ENCODE results near the gene ACBD6. TPM values are rescaled to one million over a fixed set of nuclear protein-coding genes. Genes with fewer than 3 reads are reported as not detected.
"Not testable (repeated sequence)": the region's sequence is repeated elsewhere in the genome, so short reads cannot be mapped to it uniquely, and the experiment has no call there.

Gene ACBD6
- total RNA-seq, 1 experiment from 2014 or later = 74.0 TPM

DNA sequence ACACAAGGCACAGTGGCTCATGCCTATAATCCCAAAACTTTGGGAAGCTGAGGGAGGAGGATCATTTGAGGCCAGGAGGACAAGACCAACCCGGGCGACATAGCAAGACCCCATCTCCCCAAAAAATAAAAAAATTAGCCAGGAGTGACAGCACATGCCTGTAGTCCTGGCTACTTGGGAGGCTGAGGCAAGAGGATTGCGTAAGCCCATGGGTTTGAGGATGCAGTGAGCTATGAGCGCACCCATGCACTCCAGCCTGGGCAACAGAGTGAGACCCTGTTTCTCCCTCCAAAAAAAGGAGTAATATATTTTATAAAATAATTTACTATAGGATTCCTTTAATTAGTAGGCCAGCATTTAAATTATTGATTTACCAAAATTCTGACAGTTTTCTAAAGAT, 89.8 kb downstream of the ACBD6 start:
- H4K20me1 ChIP-seq (ENCODE audit: insufficient read depth, low read depth, low read length) = no peaks in the 10 kb centered on the region
- no peak overlapping the region for H3K4me3 ChIP-seq (ENCODE audit: low read length)
- H3K9ac ChIP-seq (ENCODE audit: low read length) = no peak overlapping the region
- no peaks in the 10 kb centered on the region for H3K4me1 ChIP-seq (ENCODE audit: low read length)
- no peak overlapping the region for H2AFZ ChIP-seq (ENCODE audit: low read length)
- H3K9me2 ChIP-seq (replicated peaks; ENCODE audit: insufficient read depth, low read length) = no peaks in the 10 kb centered on the region
- no peaks in the 10 kb centered on the region for H3K9me3 ChIP-seq (ENCODE audit: low read length)
- peaks cover 78% of the 10 kb centered on the region for H3K79me2 ChIP-seq (ENCODE audit: low read length)
- no peaks in the 10 kb centered on the region for H3K27me3 ChIP-seq (ENCODE audit: low read length)
- H3K27ac ChIP-seq (ENCODE audit: low read length) = no peak overlapping the region
- DNase-seq = no peak
- H3K4me2 ChIP-seq (ENCODE audit: low read depth, low read length, poor library complexity, severe bottlenecking) = no peak overlapping the region
- H3K36me3 ChIP-seq (ENCODE audit: insufficient read depth, low read length) = peaks cover 20% of the 10 kb centered on the region

DNA sequence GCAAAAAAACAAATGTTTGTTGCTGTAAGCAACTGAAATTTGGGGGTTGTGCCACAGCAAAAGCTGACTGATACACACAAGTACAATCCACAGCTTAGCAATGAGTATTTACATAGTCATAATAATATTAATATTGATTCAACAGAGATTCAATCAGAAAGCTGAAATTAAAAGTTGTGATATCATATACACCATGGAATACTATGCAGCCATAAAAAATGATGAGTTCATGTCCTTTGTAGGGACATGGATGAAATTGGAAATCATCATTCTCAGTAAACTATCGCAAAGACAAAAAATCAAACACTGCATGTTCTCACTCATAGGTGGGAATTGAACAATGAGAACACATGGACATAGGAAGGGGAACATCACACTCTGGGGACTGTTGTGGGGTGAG, 94.2 kb downstream of the ACBD6 start:
- not testable (repeated sequence) for H3K27ac ChIP-seq (ENCODE audit: low read length); H3K27me3 ChIP-seq (ENCODE audit: low read length); H3K9me3 ChIP-seq (ENCODE audit: low read length); H3K9ac ChIP-seq (ENCODE audit: low read length); H4K20me1 ChIP-seq (ENCODE audit: insufficient read depth, low read depth, low read length); H3K4me1 ChIP-seq (ENCODE audit: low read length); H2AFZ ChIP-seq (ENCODE audit: low read length); H3K4me3 ChIP-seq (ENCODE audit: low read length); DNase-seq; H3K9me2 ChIP-seq (replicated peaks; ENCODE audit: insufficient read depth, low read length); H3K4me2 ChIP-seq (ENCODE audit: low read depth, low read length, poor library complexity, severe bottlenecking)
- H3K36me3 ChIP-seq (ENCODE audit: insufficient read depth, low read length) = peaks cover 20% of the 10 kb centered on the region
- H3K79me2 ChIP-seq (ENCODE audit: low read length) = peaks cover 71% of the 10 kb centered on the region

DNA sequence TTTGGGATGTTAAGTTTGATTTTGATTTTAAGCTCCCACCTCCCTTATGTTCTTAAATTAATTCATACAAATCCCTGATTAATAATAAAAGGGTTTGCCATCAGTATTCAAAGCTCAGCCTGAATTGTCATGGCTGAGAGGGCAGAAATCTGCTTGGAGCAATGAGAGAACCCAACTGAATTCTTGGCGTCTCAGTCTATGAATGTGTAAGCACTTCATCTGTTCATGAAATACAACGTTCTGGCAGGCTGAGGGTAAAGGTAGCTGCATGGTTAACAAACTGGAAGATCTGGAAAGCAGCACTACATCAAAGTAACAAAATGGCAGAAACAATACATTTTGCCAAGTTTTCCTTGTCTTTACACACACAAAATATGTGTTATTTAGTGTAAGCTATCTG, 95.3 kb downstream of the ACBD6 start:
- H2AFZ ChIP-seq (ENCODE audit: low read length) = no peak overlapping the region
- H4K20me1 ChIP-seq (ENCODE audit: insufficient read depth, low read depth, low read length) = no peaks in the 10 kb centered on the region
- no peak overlapping the region for H3K4me2 ChIP-seq (ENCODE audit: low read depth, low read length, poor library complexity, severe bottlenecking)
- no peak overlapping the region for H3K9ac ChIP-seq (ENCODE audit: low read length)
- no peak overlapping the region for H3K27ac ChIP-seq (ENCODE audit: low read length)
- H3K4me3 ChIP-seq (ENCODE audit: low read length) = no peak overlapping the region
- peaks cover 16% of the 10 kb centered on the region for H3K36me3 ChIP-seq (ENCODE audit: insufficient read depth, low read length)
- H3K79me2 ChIP-seq (ENCODE audit: low read length) = peaks cover 70% of the 10 kb centered on the region
- H3K9me2 ChIP-seq (replicated peaks; ENCODE audit: insufficient read depth, low read length) = no peaks in the 10 kb centered on the region
- H3K9me3 ChIP-seq (ENCODE audit: low read length) = no peaks in the 10 kb centered on the region
- no peak for DNase-seq
- no peaks in the 10 kb centered on the region for H3K27me3 ChIP-seq (ENCODE audit: low read length)
- peaks cover 14% of the 10 kb centered on the region for H3K4me1 ChIP-seq (ENCODE audit: low read length)

DNA sequence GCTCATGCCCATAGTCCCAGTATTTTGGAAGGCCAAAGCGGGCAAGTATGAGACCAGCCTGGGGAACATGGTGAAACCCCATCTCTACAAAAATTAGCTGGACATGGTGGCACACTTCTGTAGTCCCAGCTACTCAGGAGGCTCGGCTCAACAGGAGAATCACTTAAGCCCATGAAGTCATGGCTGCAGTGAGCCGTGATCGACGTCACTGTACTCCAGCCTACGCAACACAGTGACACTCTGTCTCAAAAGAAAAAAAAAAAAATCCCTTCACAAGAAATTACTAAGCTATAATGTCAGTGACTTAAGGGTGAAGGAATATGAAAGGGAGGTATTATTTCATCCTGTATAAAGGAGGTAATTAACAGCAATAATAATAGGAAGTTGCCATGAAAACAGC, 99.8 kb downstream of the ACBD6 start:
- Histone ChIP-seq H3K27me3 (ENCODE audit: low read length) (no peaks in the 10 kb centered on the region), H3K27ac (ENCODE audit: low read length) (no peak overlapping the region)

DNA sequence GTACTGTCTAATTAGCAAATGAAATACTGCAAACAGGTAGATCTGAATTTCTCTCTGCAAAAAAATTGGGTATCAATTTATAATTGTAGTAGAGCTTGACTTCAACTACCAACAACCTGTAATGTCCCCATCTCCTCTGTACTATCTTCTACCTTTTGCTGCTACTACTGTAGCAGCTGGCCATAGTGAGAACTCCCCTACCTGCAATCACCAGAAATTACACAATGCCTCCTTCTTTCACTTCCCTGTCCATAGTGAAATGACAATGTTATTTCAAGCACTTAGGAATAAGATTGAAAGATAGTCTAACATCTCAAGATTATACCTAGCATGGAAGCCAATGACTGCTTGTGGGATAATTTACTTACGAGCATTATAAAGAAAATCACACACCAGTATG, 100.4 kb downstream of the ACBD6 start:
- no peak overlapping the region for H3K4me3 ChIP-seq (ENCODE audit: low read length)
- no peaks in the 10 kb centered on the region for H3K9me3 ChIP-seq (ENCODE audit: low read length)
- DNase-seq = peak; percentile 55
- H3K27me3 ChIP-seq (ENCODE audit: low read length) = no peaks in the 10 kb centered on the region
- no peak overlapping the region for H3K27ac ChIP-seq (ENCODE audit: low read length)
- H3K4me1 ChIP-seq (ENCODE audit: low read length) = peaks cover 17% of the 10 kb centered on the region
- no peak overlapping the region for H3K4me2 ChIP-seq (ENCODE audit: low read depth, low read length, poor library complexity, severe bottlenecking)
- no peak overlapping the region for H3K9ac ChIP-seq (ENCODE audit: low read length)
- H2AFZ ChIP-seq (ENCODE audit: low read length) = no peak overlapping the region
- 0 out of 2 replicates have a peak, but pooled peaks cover 3% of the 10 kb centered on the region for H3K36me3 ChIP-seq (ENCODE audit: insufficient read depth, low read length)
- peaks cover 72% of the 10 kb centered on the region for H3K79me2 ChIP-seq (ENCODE audit: low read length)
- H4K20me1 ChIP-seq (ENCODE audit: insufficient read depth, low read depth, low read length) = no peaks in the 10 kb centered on the region
- no peaks in the 10 kb centered on the region for H3K9me2 ChIP-seq (replicated peaks; ENCODE audit: insufficient read depth, low read length)

More for the DNA sequence above, 99.8 kb downstream of the ACBD6 start:
- H3K4me3 ChIP-seq (ENCODE audit: low read length) = no peak overlapping the region
- no peaks in the 10 kb centered on the region for H3K9me3 ChIP-seq (ENCODE audit: low read length)
- H3K79me2 ChIP-seq (ENCODE audit: low read length) = peaks cover 73% of the 10 kb centered on the region
- H3K4me2 ChIP-seq (ENCODE audit: low read depth, low read length, poor library complexity, severe bottlenecking) = no peak overlapping the region
- peaks cover 17% of the 10 kb centered on the region for H3K4me1 ChIP-seq (ENCODE audit: low read length)
- no peaks in the 10 kb centered on the region for H3K9me2 ChIP-seq (replicated peaks; ENCODE audit: insufficient read depth, low read length)
- H4K20me1 ChIP-seq (ENCODE audit: insufficient read depth, low read depth, low read length) = no peaks in the 10 kb centered on the region
- no peak overlapping the region for H3K9ac ChIP-seq (ENCODE audit: low read length)
- DNase-seq = no peak
- H3K36me3 ChIP-seq (ENCODE audit: insufficient read depth, low read length) = no peaks in the 10 kb centered on the region
- H2AFZ ChIP-seq (ENCODE audit: low read length) = no peak overlapping the region

DNA sequence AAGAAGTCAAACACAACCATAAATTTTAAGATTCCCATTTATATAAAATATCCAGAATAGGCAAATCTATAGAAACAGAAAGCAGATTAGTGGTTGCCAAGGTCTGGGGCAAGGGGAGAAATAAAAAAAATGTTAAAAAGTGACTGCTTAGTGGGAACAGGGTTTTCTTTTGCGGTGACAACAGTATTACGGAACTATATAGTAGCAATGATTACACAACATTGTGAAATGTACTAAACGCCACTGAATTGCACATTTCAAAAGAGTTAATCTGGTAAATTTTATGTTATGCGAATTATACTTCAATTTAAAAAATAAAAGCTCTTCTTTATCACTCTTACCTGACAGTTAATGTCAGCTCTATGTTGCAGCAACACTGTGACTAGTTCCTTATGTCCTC, 105.2 kb downstream of the ACBD6 start:
- Histone ChIP-seq H3K9ac (ENCODE audit: low read length) (no peak overlapping the region), H3K9me3 (ENCODE audit: low read length) (no peaks in the 10 kb centered on the region), H4K20me1 (ENCODE audit: insufficient read depth, low read depth, low read length) (no peaks in the 10 kb centered on the region), H3K27me3 (ENCODE audit: low read length) (no peaks in the 10 kb centered on the region), H3K36me3 (ENCODE audit: insufficient read depth, low read length) (peaks cover 21% of the 10 kb centered on the region; the same call in 1 of the 2 replicates), H3K4me3 (ENCODE audit: low read length) (no peak overlapping the region), H3K9me2 (replicated peaks; ENCODE audit: insufficient read depth, low read length) (no peaks in the 10 kb centered on the region), H3K4me2 (ENCODE audit: low read depth, low read length, poor library complexity, severe bottlenecking) (no peak overlapping the region), H3K4me1 (ENCODE audit: low read length) (peaks cover 4% of the 10 kb centered on the region), H2AFZ (ENCODE audit: low read length) (no peak overlapping the region), H3K27ac (ENCODE audit: low read length) (no peak overlapping the region), H3K79me2 (ENCODE audit: low read length) (peaks cover 79% of the 10 kb centered on the region)
- DNase-seq = no peak

DNA sequence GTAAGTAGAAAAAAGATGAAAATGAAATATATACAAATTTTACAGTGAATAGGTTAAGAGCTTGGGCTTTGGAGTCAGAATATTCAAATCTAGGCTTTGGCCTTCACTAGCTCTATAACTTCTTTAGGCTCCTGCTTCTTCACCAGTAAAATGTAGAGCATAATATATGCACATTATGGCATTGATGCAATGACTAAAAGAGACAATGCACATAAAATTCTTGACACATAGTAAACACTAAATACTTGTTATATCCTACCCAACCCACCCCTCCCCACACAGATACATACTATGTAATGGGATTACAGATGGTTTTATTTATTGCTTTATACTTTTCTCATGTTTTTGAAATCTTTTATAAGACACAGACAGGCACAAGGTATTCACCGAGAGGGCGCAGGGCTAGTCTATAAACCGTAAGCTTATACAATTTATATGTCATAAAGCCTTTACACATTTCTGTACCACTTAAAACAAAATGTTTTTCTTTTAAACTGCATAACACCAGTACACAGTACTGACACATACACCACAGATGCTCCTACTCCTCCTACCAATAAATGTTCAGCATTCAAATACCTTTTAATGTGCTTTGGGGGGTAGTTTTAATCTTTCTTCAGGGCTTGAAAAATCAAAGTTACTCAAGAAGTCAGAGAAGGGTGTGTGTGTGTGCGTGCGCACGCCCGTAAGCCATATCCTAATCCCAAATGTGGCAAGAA, 109.8 kb downstream of the ACBD6 start:
- Histone ChIP-seq H3K4me2 (ENCODE audit: low read depth, low read length, poor library complexity, severe bottlenecking) (no peak overlapping the region), H4K20me1 (ENCODE audit: insufficient read depth, low read depth, low read length) (no peaks in the 10 kb centered on the region), H2AFZ (ENCODE audit: low read length) (no peak overlapping the region), H3K9ac (ENCODE audit: low read length) (no peak overlapping the region), H3K9me3 (ENCODE audit: low read length) (peaks cover 5% of the 10 kb centered on the region; the same call in 1 of the 2 replicates), H3K27ac (ENCODE audit: low read length) (no peak overlapping the region), H3K27me3 (ENCODE audit: low read length) (no peaks in the 10 kb centered on the region), H3K36me3 (ENCODE audit: insufficient read depth, low read length) (peaks cover 30% of the 10 kb centered on the region), H3K9me2 (replicated peaks; ENCODE audit: insufficient read depth, low read length) (no peaks in the 10 kb centered on the region), H3K79me2 (ENCODE audit: low read length) (peaks cover 60% of the 10 kb centered on the region), H3K4me1 (ENCODE audit: low read length) (no peaks in the 10 kb centered on the region), H3K4me3 (ENCODE audit: low read length) (no peak overlapping the region)
- DNase-seq = no peak

DNA sequence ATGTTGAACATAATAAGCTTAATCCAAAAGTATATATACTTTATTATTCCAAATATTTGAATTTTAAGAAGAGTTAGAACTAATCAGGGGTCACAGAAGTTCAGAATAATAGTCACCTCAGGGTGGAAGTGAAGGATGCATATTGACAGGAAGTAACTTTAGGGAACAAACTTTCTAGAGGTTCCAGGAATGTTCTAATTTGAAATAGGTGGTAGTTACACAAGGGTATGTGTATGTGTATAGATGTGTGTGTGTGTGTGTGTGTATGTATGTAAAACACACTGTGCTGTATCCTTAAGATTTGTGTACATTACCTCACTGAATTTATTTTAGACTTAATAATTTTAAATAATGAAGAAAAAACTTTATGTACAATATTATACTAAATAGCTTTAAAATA, 110.4 kb downstream of the ACBD6 start:
- no peaks in the 10 kb centered on the region for H3K9me2 ChIP-seq (replicated peaks; ENCODE audit: insufficient read depth, low read length)
- no peaks in the 10 kb centered on the region for H4K20me1 ChIP-seq (ENCODE audit: insufficient read depth, low read depth, low read length)
- peaks cover 27% of the 10 kb centered on the region for H3K36me3 ChIP-seq (ENCODE audit: insufficient read depth, low read length)
- no peaks in the 10 kb centered on the region for H3K4me1 ChIP-seq (ENCODE audit: low read length)
- H3K9me3 ChIP-seq (ENCODE audit: low read length) = peaks cover 5% of the 10 kb centered on the region; the same call in 1 of the 2 replicates
- H3K4me2 ChIP-seq (ENCODE audit: low read depth, low read length, poor library complexity, severe bottlenecking) = no peak overlapping the region
- H2AFZ ChIP-seq (ENCODE audit: low read length) = no peak overlapping the region
- no peaks in the 10 kb centered on the region for H3K27me3 ChIP-seq (ENCODE audit: low read length)
- H3K9ac ChIP-seq (ENCODE audit: low read length) = no peak overlapping the region
- H3K27ac ChIP-seq (ENCODE audit: low read length) = no peak overlapping the region
- H3K4me3 ChIP-seq (ENCODE audit: low read length) = no peak overlapping the region
- no peak for DNase-seq
- peaks cover 59% of the 10 kb centered on the region for H3K79me2 ChIP-seq (ENCODE audit: low read length)

Measured in Karpas-422 (cell line).